Smooth muscle cell of the brain vasculature (primary cell): ENCODE measurements around the gene BTBD2.

Experiments used
- DNase-seq: peaks from one replicate; pipeline ENCODE4 v3.0.0-alpha.2; 2012; ENCODE audit warnings: low read depth, low spot score

Gene BTBD2

GRCh38 chr19:1942934-1943555 lies 72.5 kb downstream of the BTBD2 start:
- no peak for DNase-seq

DNA sequence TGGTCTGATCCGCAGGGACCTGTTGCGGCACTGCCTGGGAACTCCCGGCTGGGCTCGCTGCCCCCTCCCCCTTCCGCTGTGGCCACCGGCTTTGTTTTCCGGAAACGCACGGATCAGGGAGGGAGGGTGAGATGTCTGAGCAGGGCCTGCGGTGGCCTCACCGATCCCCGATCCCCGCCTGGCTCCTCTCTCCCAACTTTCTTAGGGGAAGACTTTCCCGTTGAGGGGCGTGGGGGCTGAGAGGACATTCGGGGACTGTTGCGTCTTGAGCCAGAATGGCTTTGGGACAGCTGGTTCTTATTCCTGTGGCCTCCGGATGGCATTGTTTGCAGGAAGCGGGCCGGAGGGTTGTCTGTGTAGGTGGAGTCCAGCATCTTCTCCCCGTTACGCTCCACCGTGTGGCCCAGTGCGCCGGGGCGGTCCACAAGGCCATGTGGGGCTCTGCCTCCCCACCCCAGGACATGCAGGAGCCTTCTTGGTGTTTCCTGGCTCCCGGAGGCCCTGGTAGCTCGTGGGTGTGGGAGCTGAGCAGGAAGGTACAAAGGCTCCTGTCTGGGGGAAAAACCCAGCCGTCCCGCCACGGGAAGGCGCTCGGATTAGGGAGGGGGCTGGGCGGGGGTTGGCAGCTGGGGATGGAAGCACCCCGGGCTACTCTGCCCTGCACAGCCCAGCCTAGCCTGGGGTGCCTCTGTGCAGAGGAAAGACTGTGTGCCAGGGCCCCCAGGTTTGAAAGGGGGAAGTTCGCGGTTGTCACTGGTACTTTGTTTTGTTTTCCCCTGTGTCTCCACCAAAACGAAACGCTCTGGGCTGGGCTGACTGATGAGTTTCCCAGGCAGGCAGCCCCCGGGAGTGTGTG lies 73.2 kb downstream of the BTBD2 start:
- DNase-seq = no peak

- DNase-seq = no peak
Measured at GRCh38 chr19:1941146-1942077, 74.1 kb downstream of the BTBD2 start, which contains the start of gene CSNK1G2. TSS of gene CSNK1G2 (plus strand) at chr19:1941172. CDS start at chr19:1969773, 28,601 bp downstream.

DNA sequence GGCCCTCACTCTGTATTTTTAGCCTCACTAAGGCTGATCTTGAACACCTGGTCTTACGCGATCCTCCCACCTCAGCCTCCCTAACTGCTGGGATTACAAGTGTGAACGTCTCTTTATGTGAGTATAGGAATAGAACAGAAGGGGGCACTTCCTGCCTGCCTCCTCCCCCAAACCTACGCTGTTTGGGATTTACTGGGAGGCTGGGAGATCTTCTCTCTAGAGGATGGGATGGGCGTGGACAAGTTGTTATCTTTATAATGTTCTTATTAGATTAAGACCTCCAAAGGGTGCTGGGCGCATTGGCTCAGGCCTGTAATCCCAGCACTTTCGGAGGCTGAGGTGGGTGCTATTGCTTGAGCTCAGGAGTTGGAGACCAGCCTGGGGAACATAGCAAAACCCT lies 77.4 kb downstream of the BTBD2 start:
- DNase-seq = no peak

DNA sequence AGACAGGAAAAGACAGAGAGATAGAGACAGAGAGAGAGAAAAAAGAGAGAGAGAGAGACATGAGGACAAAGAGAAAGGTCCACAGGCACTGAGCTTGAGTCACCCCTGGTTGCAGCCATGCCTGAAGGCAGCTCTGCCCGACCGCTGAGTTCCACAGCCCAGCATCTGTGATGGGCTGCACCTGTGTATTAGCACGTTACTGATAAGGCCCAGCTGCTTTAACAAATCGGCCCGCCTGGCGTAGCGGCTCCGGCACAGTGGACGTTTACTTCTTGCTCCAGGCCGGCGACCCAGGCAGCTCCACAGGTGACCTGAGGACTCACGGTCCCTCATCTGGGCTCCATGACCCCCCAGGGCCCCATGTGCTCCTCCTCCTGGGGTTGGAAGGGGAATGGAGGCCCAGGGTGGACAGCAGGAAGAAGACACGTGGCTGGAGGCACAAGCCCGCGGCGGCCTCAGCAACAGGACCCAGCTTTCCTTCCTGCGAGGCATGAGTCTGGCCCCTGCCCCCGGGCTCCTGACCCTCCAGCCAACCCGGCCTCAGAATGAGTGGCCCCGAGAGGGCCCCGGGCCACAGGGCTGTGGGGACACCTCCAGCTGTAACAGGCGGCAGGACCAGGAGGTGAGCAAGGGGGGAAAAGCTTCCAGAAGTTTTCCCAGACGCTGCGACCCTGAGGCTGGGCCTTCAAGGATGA lies 78.5 kb downstream of the BTBD2 start:
- DNase-seq = no peak

DNA sequence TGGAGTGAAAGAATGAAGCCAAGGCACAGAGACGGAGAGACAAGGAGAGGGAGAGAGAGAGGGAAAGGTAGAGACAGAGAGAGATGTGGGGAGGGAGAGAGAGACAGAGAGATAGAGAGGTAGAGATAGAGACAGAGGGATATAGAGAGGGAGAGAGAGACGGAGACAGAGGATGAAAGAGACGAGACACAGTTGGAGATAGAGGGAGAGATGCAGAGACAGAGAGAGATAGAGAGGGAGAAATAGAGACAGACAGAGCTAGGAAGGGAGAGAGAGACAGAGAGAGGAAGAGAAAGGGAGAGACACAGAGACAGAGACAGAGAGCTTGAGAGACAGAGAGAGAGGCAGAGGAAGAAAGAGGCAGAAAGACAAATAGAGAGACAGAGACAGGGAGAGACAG lies 79.1 kb downstream of the BTBD2 start:
- DNase-seq = no peak

DNA sequence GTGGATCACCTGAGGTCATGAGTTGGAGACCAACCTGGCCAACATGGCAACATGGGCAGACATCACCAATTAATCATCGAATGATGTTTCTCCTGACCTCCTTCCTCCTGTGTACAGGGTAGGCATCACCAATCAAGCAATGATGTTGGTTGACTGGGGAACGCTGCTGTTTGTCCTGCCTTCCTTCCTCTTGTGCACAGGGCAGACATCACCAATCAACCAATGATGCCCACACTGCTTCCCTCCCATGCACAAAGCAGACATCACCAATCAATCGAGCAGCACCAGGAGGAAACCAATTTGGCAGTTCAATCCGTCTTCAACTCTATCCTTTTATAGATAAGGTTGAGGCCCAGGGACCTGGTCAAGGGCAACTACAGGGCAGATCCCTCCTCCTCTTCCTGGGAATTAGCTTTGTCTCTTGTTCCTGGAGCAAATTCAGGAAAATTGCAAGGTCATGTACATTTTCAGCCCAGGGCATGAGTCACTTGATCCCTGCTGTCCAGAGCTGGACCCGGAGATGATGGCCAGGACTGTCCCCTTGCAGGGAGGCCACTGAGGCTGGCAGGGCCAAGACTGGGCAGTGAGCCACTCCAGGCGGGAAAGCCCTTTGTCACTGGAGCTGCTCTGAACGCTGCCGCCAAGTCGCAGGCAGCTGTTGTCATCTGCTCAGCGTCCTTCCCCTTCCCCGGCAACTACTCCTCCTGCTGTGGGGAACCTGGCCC lies 79.9 kb downstream of the BTBD2 start:
- DNase-seq = no peak
